SKM-1 (cell line): Measurements from ENCODE around the gene MRPL36.
"Not testable (repeated sequence)": the region's sequence is repeated elsewhere in the genome, so short reads cannot be mapped to it uniquely, and the experiment has no call there.

Experiments used
- DNase-seq: peaks from one replicate; lab custom pipeline; 2025; ENCODE audit not compliant: unreplicated experiment; lab: John Stamatoyannopoulos, UW

MRPL36 gene

GRCh38 chr5:1815881-1816292, 16.2 kb upstream of the MRPL36 start:
- DNase-seq: no peak

GRCh38 chr5:1815071-1815786, 15.6 kb upstream of the MRPL36 start:
- no peak for DNase-seq

- DNase-seq: no peak
These were observed 14.8 kb upstream of the MRPL36 start for GRCh38 chr5:1814183-1815020.

- DNase-seq: no peak
These were observed 11.0 kb upstream of the MRPL36 start for GRCh38 chr5:1810581-1811101.

- DNase-seq: no peak
These were observed 9.9 kb upstream of the MRPL36 start for GRCh38 chr5:1809416-1810035.

GRCh38 chr5:1808439-1808838, 8.8 kb upstream of the MRPL36 start:
- DNase-seq: no peak

- DNase-seq: no peak
These were observed 8.0 kb upstream of the MRPL36 start for GRCh38 chr5:1807451-1808185.

GRCh38 chr5:1806974-1807373, 7.3 kb upstream of the MRPL36 start:
- DNase-seq: no peak

GRCh38 chr5:1806199-1806598, 6.6 kb upstream of the MRPL36 start:
- no peak for DNase-seq

GRCh38 chr5:1805736-1806135, 6.1 kb upstream of the MRPL36 start:
- DNase-seq: no peak

- DNase-seq: no peak
These were observed 5.7 kb upstream of the MRPL36 start for GRCh38 chr5:1805326-1805725.

GRCh38 chr5:1804001-1804690, 4.5 kb upstream of the MRPL36 start:
- no peak for DNase-seq

- DNase-seq: no peak
These were observed 3.6 kb upstream of the MRPL36 start for GRCh38 chr5:1803192-1803591.

- DNase-seq: no peak
These were observed 2.3 kb upstream of the MRPL36 start for GRCh38 chr5:1801967-1802295.

- peak; percentile 50 for DNase-seq
These were observed 1.8 kb upstream of the MRPL36 start, which contains the start of gene NDUFS6 for GRCh38 chr5:1801222-1801966. TSS of gene NDUFS6 (plus strand) at chr5:1801407. CDS start at chr5:1801418, 11 bp downstream.

- DNase-seq: no peak
These were observed 1.0 kb upstream of the MRPL36 start for GRCh38 chr5:1800472-1801221.

- no peak for DNase-seq
These were observed 481 bp downstream of the MRPL36 start for GRCh38 chr5:1799110-1799601.

- DNase-seq: not testable (repeated sequence)
These were observed 1.0 kb downstream of the MRPL36 start for GRCh38 chr5:1798589-1798988.

GRCh38 chr5:1797855-1798254, 1.8 kb downstream of the MRPL36 start:
- no peak for DNase-seq
